Bone marrow (tissue), 2 donors: ENCODE data around the gene DHRS13.

Source experiments
- DNase-seq, 2 donors: peaks; one replicate each; lab custom pipeline; 2025; lab: John Stamatoyannopoulos, UW

The DHRS13 gene

DNA sequence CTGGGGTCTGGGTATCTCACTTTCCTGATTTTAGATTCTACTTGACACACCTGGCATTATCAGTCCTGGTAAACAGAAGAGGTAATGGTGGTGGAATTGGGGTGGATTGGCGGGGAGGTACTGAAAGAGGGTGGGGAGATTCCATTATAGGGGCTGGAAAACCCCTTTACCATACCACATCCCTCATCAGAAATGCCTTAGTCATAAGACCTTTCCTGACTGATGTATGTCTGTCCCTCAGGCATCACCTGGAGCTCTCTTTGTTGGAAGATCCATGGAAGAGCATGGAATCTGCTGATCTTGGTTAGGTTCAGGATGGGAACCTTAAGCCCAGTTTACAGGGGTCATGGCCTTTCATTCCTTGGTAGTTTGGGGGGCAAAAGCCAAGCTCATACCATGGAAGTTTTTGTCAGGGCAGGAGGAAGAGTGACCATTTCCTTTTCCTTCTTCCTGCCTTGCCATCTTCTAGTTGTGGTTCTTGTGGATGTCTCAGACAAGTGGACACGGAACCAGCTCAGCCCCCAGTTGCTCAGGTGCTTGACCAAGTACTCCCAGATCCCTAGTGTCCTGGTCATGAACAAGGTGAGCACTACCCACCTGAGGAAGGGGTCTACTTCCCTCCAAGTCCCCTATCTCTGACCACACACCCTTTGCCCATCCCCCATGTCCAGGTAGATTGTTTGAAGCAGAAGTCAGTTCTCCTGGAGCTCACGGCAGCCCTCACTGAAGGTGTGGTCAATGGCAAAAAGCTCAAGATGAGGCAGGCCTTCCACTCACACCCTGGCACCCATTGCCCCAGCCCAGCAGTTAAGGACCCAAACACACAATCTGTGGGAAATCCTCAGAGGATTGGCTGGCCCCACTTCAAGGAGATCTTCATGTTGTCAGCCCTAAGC, 44.7 kb downstream of the DHRS13 start:
- no peak for DNase-seq

DNA sequence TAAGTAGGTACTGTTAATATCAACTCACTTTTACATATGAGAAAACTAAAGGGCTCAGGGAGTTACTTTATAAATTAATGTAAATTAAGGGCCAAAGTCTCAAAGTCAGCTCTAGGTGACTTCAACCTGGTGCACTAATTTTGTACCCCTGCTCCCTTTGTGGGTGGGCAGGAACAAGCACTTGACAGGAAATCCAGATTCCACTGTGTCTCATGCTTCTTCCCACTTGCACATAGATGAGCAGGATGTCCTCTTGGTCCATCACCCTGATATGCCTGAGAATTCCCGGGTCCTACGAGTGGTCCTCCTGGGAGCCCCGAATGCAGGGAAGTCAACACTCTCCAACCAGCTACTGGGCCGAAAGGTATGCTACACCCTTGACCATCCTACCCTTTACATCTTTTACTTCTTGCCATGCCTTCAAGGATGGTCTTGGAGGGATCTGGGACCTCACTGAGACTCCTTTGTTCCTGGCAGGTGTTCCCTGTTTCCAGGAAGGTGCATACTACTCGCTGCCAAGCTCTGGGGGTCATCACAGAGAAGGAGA, 46.8 kb downstream of the DHRS13 start:
- no peak for DNase-seq

DNA sequence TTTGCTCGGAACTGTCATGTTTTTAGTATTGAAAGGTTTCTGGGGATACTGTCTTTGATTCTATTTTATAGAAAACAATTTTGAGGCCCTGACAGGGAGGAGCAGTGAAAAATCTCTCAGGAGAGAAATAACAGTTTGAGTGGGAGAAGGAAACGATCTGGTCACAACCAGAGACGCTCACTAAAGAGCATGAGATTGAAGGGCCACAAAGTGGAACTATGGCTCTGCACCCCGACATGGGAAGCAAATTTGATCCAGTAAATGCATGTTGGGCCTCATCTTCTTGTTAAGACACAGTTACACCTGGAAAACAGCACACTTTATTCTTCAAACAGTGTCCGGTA, 47.6 kb downstream of the DHRS13 start:
- DNase-seq, result no peak

DNA sequence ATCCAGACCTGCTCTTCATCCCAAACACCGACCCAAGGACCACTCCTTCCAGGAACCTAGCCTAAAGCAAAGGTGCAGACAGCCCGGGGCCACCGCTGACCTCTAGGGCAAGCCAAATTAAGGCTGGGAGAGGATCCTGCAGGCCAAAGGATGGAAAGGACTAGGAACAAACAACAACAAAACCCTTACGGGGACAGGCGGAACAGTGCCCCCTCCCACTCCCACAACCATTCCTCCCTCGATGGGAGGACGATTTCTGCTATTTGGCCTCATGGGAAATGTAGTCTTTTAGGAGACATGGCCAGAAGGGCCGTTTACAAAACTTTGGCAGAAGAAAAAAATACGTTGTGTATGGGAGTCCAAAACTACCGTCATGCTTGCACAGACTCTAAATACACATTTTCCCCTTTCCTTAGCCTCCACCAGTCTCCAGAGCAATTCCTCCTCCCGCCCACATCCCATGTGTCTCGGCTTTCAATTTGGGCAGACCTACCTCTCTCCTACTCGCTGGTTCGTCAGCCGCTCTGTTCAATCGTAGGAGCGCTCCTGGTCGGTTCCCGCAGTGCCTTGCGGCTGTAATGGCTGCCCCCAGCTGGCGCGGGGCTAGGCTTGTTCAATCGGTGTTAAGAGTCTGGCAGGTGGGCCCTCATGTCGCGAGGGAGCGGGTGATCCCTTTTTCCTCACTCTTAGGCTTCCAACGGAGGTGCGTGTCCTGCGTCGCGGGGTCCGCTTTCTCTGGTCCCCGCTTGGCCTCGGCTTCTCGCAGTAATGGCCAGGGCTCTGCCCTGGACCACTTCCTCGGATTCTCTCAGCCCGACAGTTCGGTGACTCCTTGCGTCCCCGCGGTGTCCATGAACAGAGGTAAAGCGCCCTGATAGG, 48.2 kb downstream of the DHRS13 start, which contains the start of gene ERAL1:
TSS of gene ERAL1 (plus strand) at position 560 of the 879 bp plus-strand sequence. CDS start at position 579, 19 bp downstream.
- peak; percentile 49 to 64 for DNase-seq

DNA sequence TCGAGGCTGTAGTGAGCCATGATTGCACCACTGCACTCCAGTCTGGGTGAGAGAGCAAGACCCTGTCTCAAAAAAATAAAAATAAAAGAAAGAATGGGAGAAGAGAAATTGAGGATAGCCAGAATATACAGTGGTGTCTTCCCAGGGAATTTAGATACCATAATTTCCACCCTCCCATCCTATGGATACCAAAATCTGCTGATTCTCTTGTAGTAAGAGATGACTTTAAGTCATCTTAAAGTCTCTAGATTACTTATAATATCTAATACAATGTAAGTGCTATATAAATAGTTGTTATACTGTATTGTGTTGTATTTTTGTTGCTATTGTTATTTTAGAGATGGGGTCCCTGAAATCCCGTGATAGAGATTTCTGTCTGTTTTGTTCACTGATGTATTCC, 49.6 kb downstream of the DHRS13 start:
- no peak for DNase-seq

DNA sequence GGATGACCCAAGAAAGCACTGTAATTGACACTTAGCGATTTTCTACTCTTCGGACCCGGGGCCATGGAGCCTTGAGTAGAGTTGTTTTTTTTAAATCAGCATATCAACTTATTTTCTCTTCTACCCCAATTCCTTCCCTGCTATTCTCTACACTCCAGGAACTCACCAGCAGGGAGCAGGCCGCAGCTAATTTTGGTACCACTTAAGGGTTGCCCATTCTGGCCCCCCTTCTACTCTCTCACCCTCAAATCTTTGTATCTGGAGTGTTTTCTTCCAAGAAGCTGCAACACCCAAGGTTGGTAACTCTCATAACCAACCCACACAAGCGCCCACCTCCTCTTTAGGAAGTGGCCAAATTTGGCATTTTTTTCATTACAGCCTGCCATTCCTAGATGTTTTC, 53.6 kb downstream of the DHRS13 start:
- peak in 1 of 2 donors; percentile 48 for DNase-seq

DNA sequence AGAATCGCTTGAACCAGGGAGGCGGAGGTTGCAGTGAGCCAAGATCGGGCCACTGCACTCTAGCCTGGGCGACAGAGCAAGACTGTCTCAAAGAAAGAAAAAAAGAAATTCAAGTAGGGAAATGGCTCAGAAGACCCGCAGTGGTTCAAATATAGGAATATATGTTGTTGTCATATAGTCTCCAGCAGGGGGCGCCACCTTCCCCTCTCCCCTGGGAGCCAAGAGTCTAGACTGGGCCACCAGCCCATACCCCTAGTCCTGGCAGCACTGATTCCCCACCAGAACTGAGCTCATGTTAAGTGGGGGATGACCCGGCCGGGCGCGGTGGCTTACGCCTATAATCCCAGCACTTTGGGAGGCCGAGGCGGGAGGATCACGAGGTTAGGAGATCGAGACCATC, 54.2 kb downstream of the DHRS13 start:
- peak; percentile 2 to 43 for DNase-seq
